H1 (cell line): ENCODE data around the gene BIRC2. TPM values are rescaled to one million over a fixed set of nuclear protein-coding genes. Genes with fewer than 3 reads are reported as not detected.

Experiments used
- CTCF ChIA-PET: fragments of 300-600 bp; sonication (Branson Sonifier 250); formaldehyde crosslinking; loops from one replicate; lab custom pipeline; 2021; ENCODE audit not compliant: partially characterized antibody; lab: Charles Lee
- POLR2A ChIA-PET: fragments of 300-600 bp; sonication (Branson Sonifier 250); formaldehyde crosslinking; loops from one replicate; lab custom pipeline; 2021; ENCODE audit warnings: inconsistent platforms; ENCODE audit not compliant: partially characterized antibody; lab: Charles Lee
- DNase-seq, 2 experiments: peaks; one replicate each; pipeline versions ENCODE4 v3.0.0 to v3.0.0-alpha.2; 2010 to 2022; ENCODE audit warnings: low spot score in 2 of 2, low read depth in 1 of 2, mixed read lengths in 1 of 2
- FAIRE-seq: peaks from 2 replicates; lab custom pipeline; 2011; peaks lifted over from hg19 to GRCh38; lab: Jason Lieb, UNC
- H2AFZ ChIP-seq: 2 replicates; pipeline ENCODE4 v1.8.1; 2012; ENCODE audit warnings: low read length, inconsistent platforms
- H2AK5ac ChIP-seq: 2 replicates; pipeline ENCODE4 v1.6.1; 2013; ENCODE audit warnings: low read depth, low read length
- H2BK120ac ChIP-seq: replicated peaks from 2 replicates; pipeline ENCODE3; 2013; ENCODE audit warnings: low read depth, low read length, inconsistent platforms
- H2BK12ac ChIP-seq: 2 replicates; pipeline ENCODE4 v1.6.1; 2013; ENCODE audit warnings: low read depth, low read length
- H2BK15ac ChIP-seq: 2 replicates; pipeline ENCODE4 v1.6.1; 2013; ENCODE audit warnings: low read length
- H2BK20ac ChIP-seq: 2 replicates; pipeline ENCODE4 v1.6.1; 2013; ENCODE audit warnings: low read length
- H2BK5ac ChIP-seq: 2 replicates; pipeline ENCODE4 v1.6.1; 2013; ENCODE audit warnings: low read depth, low read length
- H3K14ac ChIP-seq: 2 replicates; pipeline ENCODE4 v1.6.1; 2013; ENCODE audit warnings: inconsistent platforms; ENCODE audit not compliant: insufficient read length
- H3K18ac ChIP-seq: 2 replicates; pipeline ENCODE4 v1.6.1; 2013; ENCODE audit warnings: low read length; ENCODE audit errors: extremely low read depth
- H3K23ac ChIP-seq: 2 replicates; pipeline ENCODE4 v1.6.1; 2013; ENCODE audit warnings: inconsistent platforms; ENCODE audit not compliant: insufficient read length
- H3K23me2 ChIP-seq: 2 replicates; pipeline ENCODE4 v1.6.1; 2013; ENCODE audit warnings: low read depth, low read length
- H3K27ac ChIP-seq: 2 replicates; pipeline ENCODE4 v1.6.1; 2011; ENCODE audit warnings: low read depth, low read length, inconsistent platforms
- H3K27me3 ChIP-seq, 4 experiments: replicated peaks in 1 of 4; 1 replicate in 1 of 4; 2 replicates in 3 of 4; pipeline versions ENCODE4 v1.6.1 to v1.8.1; 2011 to 2013; ENCODE audit warnings: low read length in 3 of 4, mild to moderate bottlenecking in 3 of 4, inconsistent platforms in 2 of 4, mixed read lengths in 2 of 4, moderate library complexity in 1 of 4; ENCODE audit not compliant: control insufficient read depth in 3 of 4, insufficient read depth in 3 of 4; ENCODE audit errors: extremely low read depth in 1 of 4
- H3K36me3 ChIP-seq, 4 experiments: 2 replicates each; pipeline versions ENCODE4 v1.6.1 to v1.8.1; 2011 to 2013; ENCODE audit warnings: mild to moderate bottlenecking in 4 of 4, low read length in 3 of 4, moderate library complexity in 2 of 4, control low read depth in 1 of 4, inconsistent platforms in 1 of 4; ENCODE audit not compliant: insufficient read depth in 4 of 4, control insufficient read depth in 2 of 4
- H3K4ac ChIP-seq: replicated peaks from 2 replicates; pipeline ENCODE3; 2013; ENCODE audit warnings: low read length, low read depth, mixed read lengths, inconsistent platforms; ENCODE audit not compliant: insufficient read length
- H3K4me1 ChIP-seq, 4 experiments: replicated peaks in 1 of 4; 1 replicate in 1 of 4; 2 replicates in 3 of 4; pipeline versions ENCODE4 v1.6.1 to v1.8.1; 2011 to 2013; ENCODE audit warnings: low read length in 3 of 4, inconsistent platforms in 2 of 4, mixed read lengths in 1 of 4; ENCODE audit not compliant: insufficient read depth in 4 of 4, control insufficient read depth in 3 of 4
- H3K4me2 ChIP-seq, 2 experiments: 2 replicates each; pipeline versions ENCODE4 v1.6.1 to v1.8.1; 2011 to 2013; ENCODE audit warnings: low read depth in 2 of 2, low read length in 2 of 2, control low read depth in 1 of 2, inconsistent platforms in 1 of 2, mild to moderate bottlenecking in 1 of 2; ENCODE audit not compliant: insufficient read depth in 1 of 2
- H3K4me3 ChIP-seq, 4 experiments: fragments of 200-600, 300-600 bp in 1 of 4; sonication (generic), shearing (Covaris generic), sonication (Bioruptor Twin) in 1 of 4; 2 replicates each; pipeline versions ENCODE4 v1.5.1 to v1.8.1; 2011 to 2016; ENCODE audit warnings: low read length in 4 of 4, low read depth in 3 of 4, control low read depth in 2 of 4, inconsistent platforms in 2 of 4, mild to moderate bottlenecking in 2 of 4, mixed read lengths in 1 of 4, moderate library complexity in 1 of 4; ENCODE audit not compliant: insufficient read depth in 2 of 4; ENCODE audit errors: extremely low read depth in 1 of 4
- H3K56ac ChIP-seq: replicated peaks from 2 replicates; pipeline ENCODE3; 2013; ENCODE audit warnings: low read depth, mild to moderate bottlenecking, mixed read lengths, low read length, inconsistent platforms; ENCODE audit not compliant: insufficient read length
- H3K79me1 ChIP-seq: 2 replicates; pipeline ENCODE4 v1.6.1; 2013; ENCODE audit warnings: low read depth, low read length, control low read depth
- H3K79me2 ChIP-seq, 2 experiments: 2 replicates each; pipeline versions ENCODE4 v1.6.1 to v1.8.1; 2012 to 2013; ENCODE audit warnings: low read length in 2 of 2, mild to moderate bottlenecking in 2 of 2, inconsistent platforms in 1 of 2; ENCODE audit not compliant: insufficient read depth in 2 of 2, control insufficient read depth in 1 of 2
- H3K9ac ChIP-seq, 4 experiments: replicated peaks in 1 of 4; 1 replicate in 1 of 4; 2 replicates in 3 of 4; pipeline versions ENCODE4 v1.6.1 to v1.8.1; 2011 to 2013; ENCODE audit warnings: low read depth in 3 of 4, low read length in 3 of 4, control low read depth in 2 of 4, mild to moderate bottlenecking in 2 of 4, moderate library complexity in 2 of 4, inconsistent platforms in 1 of 4; ENCODE audit errors: extremely low read depth in 1 of 4
- H3K9me3 ChIP-seq, 2 experiments: 2 replicates each; pipeline versions ENCODE4 v1.6.1 to v1.8.1; 2012 to 2013; ENCODE audit warnings: mild to moderate bottlenecking in 2 of 2, moderate library complexity in 2 of 2, control low read depth in 1 of 2, inconsistent platforms in 1 of 2, low read depth in 1 of 2, low read length in 1 of 2, mixed read lengths in 1 of 2; ENCODE audit not compliant: insufficient read depth in 2 of 2
- H4K20me1 ChIP-seq, 2 experiments: replicated peaks in 1 of 2; 2 replicates each; pipeline versions ENCODE3 to v1.8.1; 2011 to 2013; ENCODE audit warnings: inconsistent platforms in 2 of 2, low read length in 2 of 2, mild to moderate bottlenecking in 1 of 2; ENCODE audit not compliant: insufficient read depth in 2 of 2, control insufficient read depth in 1 of 2
- H4K5ac ChIP-seq: 2 replicates; pipeline ENCODE4 v1.6.1; 2013; ENCODE audit warnings: low read length, low read depth, mixed read lengths, inconsistent platforms; ENCODE audit not compliant: insufficient read length
- H4K8ac ChIP-seq: 2 replicates; pipeline ENCODE4 v1.8.0; 2013; ENCODE audit warnings: mild to moderate bottlenecking, moderate library complexity, low read length, inconsistent platforms; ENCODE audit not compliant: insufficient read depth; ENCODE audit errors: extremely low read depth
- H4K91ac ChIP-seq: replicated peaks from 2 replicates; pipeline ENCODE3; 2013; ENCODE audit warnings: low read length, mixed read lengths, inconsistent platforms; ENCODE audit not compliant: insufficient read length
- BRCA1 ChIP-seq: IDR thresholded peaks from 2 replicates; pipeline ENCODE4 v1.6.1; 2012; ENCODE audit warnings: low read depth, low read length, improper control_type of control experiment
- CTBP2 ChIP-seq: IDR thresholded peaks from 2 replicates; pipeline ENCODE4 v1.7.0; 2011; ENCODE audit warnings: borderline replicate concordance, mild to moderate bottlenecking, moderate library complexity, mixed read lengths, low read length; ENCODE audit not compliant: insufficient read depth, insufficient read length
- JUN ChIP-seq: IDR thresholded peaks from 2 replicates; pipeline ENCODE4 v1.6.1; 2011; ENCODE audit warnings: low read depth, mild to moderate bottlenecking, improper control_type of control experiment, low read length
- KDM5A ChIP-seq: fragments of 200-600 bp; IDR thresholded peaks from 2 replicates; pipeline ENCODE4 v1.7.1; 2012; ENCODE audit warnings: mild to moderate bottlenecking, low read length, inconsistent platforms, mixed read lengths
- RNF2 ChIP-seq: fragments of 200-900, 300-1000 bp; sonication (generic); IDR thresholded peaks from 2 replicates; pipeline ENCODE4 v1.7.1; 2016; ENCODE audit warnings: borderline replicate concordance, low read depth, mild to moderate bottlenecking, antibody characterized with exemption, low read length; ENCODE audit not compliant: poor library complexity, severe bottlenecking; ENCODE audit errors: missing control alignments
- SIRT6 ChIP-seq: IDR thresholded peaks from one replicate; pipeline ENCODE4 v1.7.1; 2012; ENCODE audit warnings: low read length, inconsistent platforms
- SIX5 ChIP-seq: IDR thresholded peaks from 2 replicates; pipeline ENCODE4 v1.6.1; 2011; ENCODE audit warnings: mild to moderate bottlenecking, low read depth, low read length
- TAF7 ChIP-seq: optimal IDR thresholded peaks from 2 replicates; pipeline ENCODE3; 2011; ENCODE audit warnings: low read depth, mild to moderate bottlenecking, inconsistent platforms, low read length, moderate library complexity, borderline replicate concordance
- TCF12 ChIP-seq: IDR thresholded peaks from 2 replicates; pipeline ENCODE4 v1.6.1; 2011; ENCODE audit warnings: low read depth, mild to moderate bottlenecking, low read length
- polyA plus RNA-seq, 7 experiments: library from polyadenylated mRNA; depleted of rRNA in 3 of 7; stranded (reverse) in 5 of 7; unstranded in 2 of 7; fragments of >200 nt in 5 of 7; fragments of 200-250 nt in 2 of 7; gene quantifications; 1 replicate in 5 of 7; 2 replicates in 1 of 7; 4 replicates in 1 of 7; pipeline versions ENCODE4 v1.2.1 to v1.2.3, GENCODE V29; 2011 to 2013; ENCODE audit warnings: missing spikeins in 2 of 7, mixed read lengths in 2 of 7
- total RNA-seq: library from RNA; stranded (reverse); fragmentation: NEBNext Ultra II Directional; extraction: Animal tissue kit (Norgen Biotek cat#: 25700); gene quantifications from 2 replicates; pipeline ENCODE4 v1.2.1, GENCODE V29; 2021
- TF ChIP-seq, protein P1 (sequence below): IDR thresholded peaks from 2 replicates; pipeline ENCODE4 v1.6.1; 2012; ENCODE audit warnings: inconsistent platforms
- TF ChIP-seq, protein P2 (sequence below), 3 experiments: IDR thresholded peaks; 1 replicate in 2 of 3; 2 replicates in 1 of 3; pipeline versions ENCODE4 v1.5.1 to v1.6.1; 2011; ENCODE audit warnings: low read length in 3 of 3, mild to moderate bottlenecking in 3 of 3, inconsistent platforms in 2 of 3, low read depth in 1 of 3, moderate library complexity in 1 of 3; ENCODE audit not compliant: insufficient read depth in 1 of 3; ENCODE audit errors: control extremely low read depth in 1 of 3

Gene BIRC2
- total and polyA plus RNA-seq, 2 of the 8 experiments (the other 6 are each of a cell fraction or from before 2014, with no cell fraction given) = 18.4 to 24.7 TPM

DNA sequence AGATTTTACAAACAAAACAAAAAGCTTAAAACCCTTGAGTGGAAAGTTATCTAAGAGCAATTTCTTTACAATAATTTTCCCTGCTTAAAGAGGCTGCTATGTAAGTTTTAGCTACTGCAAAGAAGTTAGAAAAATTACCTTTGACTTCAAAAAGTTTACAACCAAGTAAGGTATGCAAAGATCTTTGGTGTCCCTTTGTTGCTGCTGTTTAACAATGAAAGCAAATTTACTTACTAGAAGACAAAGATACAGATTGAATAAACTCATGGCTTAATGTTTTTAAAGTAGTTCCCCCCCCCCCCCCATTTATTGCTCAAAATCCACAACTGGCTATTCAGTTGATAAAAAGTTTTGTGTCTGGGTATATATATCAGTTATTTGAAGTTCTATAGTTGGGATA, 79.6 kb downstream of the BIRC2 start:
- no peak overlapping the region for H2BK20ac ChIP-seq
- H3K4me2 ChIP-seq = no peak overlapping the region
- POLR2A ChIA-PET = interaction anchor here (1.1 kb wide), 1 partner anchor 27 kb away, joined by 3 read pairs; no protein-coding TSS in a partner anchor
- no peak overlapping the region for H2BK120ac ChIP-seq
- no peak overlapping the region for H2AFZ ChIP-seq
- no peak overlapping the region for H4K91ac ChIP-seq
- CTCF ChIA-PET = interaction anchor here (0.7 to 1.9 kb wide), 5 partner anchors 10 to 565 kb away, joined by 3 to 5 read pairs (median 3); no protein-coding TSS in a partner anchor
- H3K56ac ChIP-seq = no peak overlapping the region
- no peaks in the 10 kb centered on the region; the same call in 1 of the 2 replicates for H3K79me1 ChIP-seq
- no peak overlapping the region for H4K5ac ChIP-seq
- no peak overlapping the region for H3K18ac ChIP-seq
- no peak overlapping the region for H3K9ac ChIP-seq
- no peak overlapping the region for H3K23ac ChIP-seq
- DNase-seq (no peak), FAIRE-seq (no peak)
- no peaks in the 10 kb centered on the region for H3K27me3 ChIP-seq
- peaks cover 0 to 4% of the 10 kb centered on the region in 2 experiments; a peak in 2 of 4 replicates for H3K79me2 ChIP-seq
- peaks cover 0 to 3% (median under 1%) of the 10 kb centered on the region in 4 experiments; a peak in 2 of 7 replicates for H3K4me1 ChIP-seq
- H3K4ac ChIP-seq = no peak overlapping the region
- 0 out of 4 replicates have a peak, but pooled peaks cover 0 to under 1% of the 10 kb centered on the region in 2 experiments for H3K9me3 ChIP-seq
- peaks cover 0 to 2% (median 0%) of the 10 kb centered on the region in 4 experiments; a peak in 1 of 8 replicates for H3K36me3 ChIP-seq
- H4K20me1 ChIP-seq = peaks cover 0 to 4% of the 10 kb centered on the region in 2 experiments
- H3K4me3 ChIP-seq = no peak overlapping the region
- no peak overlapping the region for H3K14ac ChIP-seq
- H4K8ac ChIP-seq = no peak overlapping the region
- H3K23me2 ChIP-seq = no peaks in the 10 kb centered on the region
- H2BK5ac ChIP-seq = no peak overlapping the region
- no peak overlapping the region for H3K27ac ChIP-seq
- H2BK15ac ChIP-seq = no peak overlapping the region
- H2AK5ac ChIP-seq = no peak overlapping the region
- no peak overlapping the region for H2BK12ac ChIP-seq
- no peak for TF ChIP-seq JUN
- no peak for TF ChIP-seq SIRT6
- TF ChIP-seq TAF7 = no peak
- TF ChIP-seq, protein P1, sequence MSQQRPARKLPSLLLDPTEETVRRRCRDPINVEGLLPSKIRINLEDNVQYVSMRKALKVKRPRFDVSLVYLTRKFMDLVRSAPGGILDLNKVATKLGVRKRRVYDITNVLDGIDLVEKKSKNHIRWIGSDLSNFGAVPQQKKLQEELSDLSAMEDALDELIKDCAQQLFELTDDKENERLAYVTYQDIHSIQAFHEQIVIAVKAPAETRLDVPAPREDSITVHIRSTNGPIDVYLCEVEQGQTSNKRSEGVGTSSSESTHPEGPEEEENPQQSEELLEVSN = no peak
- no peak for TF ChIP-seq RNF2
- TF ChIP-seq BRCA1 = no peak
- no peak for TF ChIP-seq TCF12
- no peak for TF ChIP-seq CTBP2
- TF ChIP-seq SIX5 = no peak
- TF ChIP-seq, protein P2, sequence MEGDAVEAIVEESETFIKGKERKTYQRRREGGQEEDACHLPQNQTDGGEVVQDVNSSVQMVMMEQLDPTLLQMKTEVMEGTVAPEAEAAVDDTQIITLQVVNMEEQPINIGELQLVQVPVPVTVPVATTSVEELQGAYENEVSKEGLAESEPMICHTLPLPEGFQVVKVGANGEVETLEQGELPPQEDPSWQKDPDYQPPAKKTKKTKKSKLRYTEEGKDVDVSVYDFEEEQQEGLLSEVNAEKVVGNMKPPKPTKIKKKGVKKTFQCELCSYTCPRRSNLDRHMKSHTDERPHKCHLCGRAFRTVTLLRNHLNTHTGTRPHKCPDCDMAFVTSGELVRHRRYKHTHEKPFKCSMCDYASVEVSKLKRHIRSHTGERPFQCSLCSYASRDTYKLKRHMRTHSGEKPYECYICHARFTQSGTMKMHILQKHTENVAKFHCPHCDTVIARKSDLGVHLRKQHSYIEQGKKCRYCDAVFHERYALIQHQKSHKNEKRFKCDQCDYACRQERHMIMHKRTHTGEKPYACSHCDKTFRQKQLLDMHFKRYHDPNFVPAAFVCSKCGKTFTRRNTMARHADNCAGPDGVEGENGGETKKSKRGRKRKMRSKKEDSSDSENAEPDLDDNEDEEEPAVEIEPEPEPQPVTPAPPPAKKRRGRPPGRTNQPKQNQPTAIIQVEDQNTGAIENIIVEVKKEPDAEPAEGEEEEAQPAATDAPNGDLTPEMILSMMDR (IDR thresholded peaks at IDR 0.05; ENCODE audit: control extremely low read depth in 1 of 3, insufficient read depth in 1 of 3, low read depth in 1 of 3, low read length in 3 of 3) = no peak
- no peak for TF ChIP-seq KDM5A
